HPDE6-E6E7 (cell line): ENCODE data around the gene LGR6.
A peak's percentile ranks its signal among the peaks of the same experiment; 100 is the strongest.
"Not testable (repeated sequence)": the region's sequence is repeated elsewhere in the genome, so short reads cannot be mapped to it uniquely, and the experiment has no call there.

Source experiments
- DNase-seq: peaks from one replicate; pipeline ENCODE4 v3.0.0; 2011; ENCODE audit warnings: missing footprints; ENCODE audit errors: extremely low spot score

The LGR6 gene

GRCh38 chr1:202193614-202194327, at the start of gene LGR6:
Gene LGR6, plus strand, starts transcription at chr1:202193799. Its CDS starts 191 bp downstream, at chr1:202193990.
- no peak for DNase-seq

GRCh38 chr1:202144402-202145067, 49.1 kb upstream of the LGR6 start, which contains the start of gene ARL8A:
Gene ARL8A, minus strand, starts transcription at chr1:202144737. Its CDS starts 165 bp downstream, at chr1:202144572.
- peak; percentile 62 for DNase-seq

GRCh38 chr1:202145068-202145743, 48.4 kb upstream of the LGR6 start:
- peak; percentile 42 for DNase-seq

GRCh38 chr1:202145744-202146140, 47.9 kb upstream of the LGR6 start:
- not testable (repeated sequence) for DNase-seq

GRCh38 chr1:202146279-202146678, 47.3 kb upstream of the LGR6 start:
- no peak for DNase-seq

GRCh38 chr1:202146993-202147392, 46.6 kb upstream of the LGR6 start:
- DNase-seq, result no peak

GRCh38 chr1:202148391-202148790, 45.2 kb upstream of the LGR6 start:
- DNase-seq, result no peak

- no peak for DNase-seq
Measured at GRCh38 chr1:202149566-202149965, 44.0 kb upstream of the LGR6 start.

- DNase-seq, result no peak
Measured at GRCh38 chr1:202150187-202150586, 43.4 kb upstream of the LGR6 start.

- no peak for DNase-seq
Measured at GRCh38 chr1:202150602-202151001, 43.0 kb upstream of the LGR6 start.

- no peak for DNase-seq
Measured at GRCh38 chr1:202151045-202151444, 42.6 kb upstream of the LGR6 start.

GRCh38 chr1:202152399-202152798, 41.2 kb upstream of the LGR6 start:
- DNase-seq, result no peak

GRCh38 chr1:202153284-202153683, 40.3 kb upstream of the LGR6 start:
- no peak for DNase-seq

GRCh38 chr1:202154148-202154765, 39.3 kb upstream of the LGR6 start:
- no peak for DNase-seq

- DNase-seq, result no peak
Measured at GRCh38 chr1:202154766-202155477, 38.7 kb upstream of the LGR6 start.

- no peak for DNase-seq
Measured at GRCh38 chr1:202155478-202156021, 38.0 kb upstream of the LGR6 start.

- DNase-seq, result no peak
Measured at GRCh38 chr1:202156590-202156989, 37.0 kb upstream of the LGR6 start.

- no peak for DNase-seq
Measured at GRCh38 chr1:202157945-202158344, 35.7 kb upstream of the LGR6 start.

- DNase-seq, result no peak
Measured at GRCh38 chr1:202158810-202159533, 34.6 kb upstream of the LGR6 start.

GRCh38 chr1:202159534-202160371, 33.8 kb upstream of the LGR6 start:
- no peak for DNase-seq
